SK-N-SH (cell line): Measurements from ENCODE around the gene ZMYND8. TPM values are rescaled to one million over a fixed set of nuclear protein-coding genes. Genes with fewer than 3 reads are reported as not detected.
A peak's percentile ranks its signal among the peaks of the same experiment; 100 is the strongest.

Experiments used
- CTCF ChIA-PET: fragments of 300-600, 350-600 bp; formaldehyde crosslinking; extraction: SDS; loops from one replicate; lab custom pipeline; 2021; lab: Yijun Ruan, JAX
- POLR2A ChIA-PET: fragments of 350-600 bp; sonication (Branson Sonifier 250); formaldehyde crosslinking; extraction: SDS; loops from one replicate; lab custom pipeline; 2020; ENCODE audit warnings: antibody characterized with exemption, inconsistent platforms; lab: Yijun Ruan, JAX
- DNase-seq: peaks from one replicate; pipeline ENCODE4 v3.0.0; 2012
- H2AFZ ChIP-seq: fragments of 200-600 bp; sonication (generic); 2 replicates; pipeline ENCODE4 v1.8.1; 2016; ENCODE audit warnings: antibody characterized with exemption, mild to moderate bottlenecking, low read depth
- H3F3A ChIP-seq: fragments of 200-600 bp; sonication (generic); replicated peaks from 2 replicates; pipeline ENCODE3; 2016; ENCODE audit warnings: antibody characterized with exemption, mild to moderate bottlenecking; ENCODE audit not compliant: insufficient read depth
- H3K27ac ChIP-seq, 2 experiments: fragments of 200-500 bp in 1 of 2; fragments of 200-600 bp in 1 of 2; sonication (Bioruptor generic) in 1 of 2; sonication (generic), shearing (Covaris generic) in 1 of 2; 2 replicates each; pipeline versions ENCODE4 v1.5.1 to v1.6.1; 2014 to 2016; ENCODE audit warnings: low read depth in 2 of 2, inconsistent platforms in 1 of 2, low read length in 1 of 2, mild to moderate bottlenecking in 1 of 2, mixed read lengths in 1 of 2
- H3K27me3 ChIP-seq: fragments of 200-600 bp; sonication (generic), shearing (Covaris generic); 2 replicates; pipeline ENCODE4 v1.6.1; 2016; ENCODE audit warnings: mixed run types; ENCODE audit not compliant: insufficient read depth
- H3K36me3 ChIP-seq, 2 experiments: fragments of 200-500 bp in 1 of 2; fragments of 200-600 bp in 1 of 2; sonication (Bioruptor generic) in 1 of 2; sonication (generic) in 1 of 2; replicated peaks in 1 of 2; 2 replicates each; pipeline versions ENCODE3 to v1.5.1; 2014 to 2016; ENCODE audit warnings: low read length in 1 of 2, mild to moderate bottlenecking in 1 of 2; ENCODE audit not compliant: insufficient read depth in 2 of 2, control insufficient read depth in 1 of 2
- H3K4me1 ChIP-seq, 2 experiments: fragments of 200-500 bp in 1 of 2; fragments of 200-600 bp in 1 of 2; sonication (Bioruptor generic) in 1 of 2; sonication (generic), shearing (Covaris generic) in 1 of 2; 2 replicates each; pipeline versions ENCODE4 v1.5.1 to v1.6.1; 2014 to 2016; ENCODE audit warnings: low read depth in 1 of 2, low read length in 1 of 2, mixed run types in 1 of 2; ENCODE audit not compliant: insufficient read depth in 2 of 2, control insufficient read depth in 1 of 2
- H3K4me2 ChIP-seq: fragments of 200-600 bp; sonication (generic), shearing (Covaris generic); 2 replicates; pipeline ENCODE4 v1.6.1; 2017; ENCODE audit warnings: mixed run types
- H3K4me3 ChIP-seq, 2 experiments: fragments of 200-500 bp in 1 of 2; fragments of 200-600 bp in 1 of 2; sonication (Bioruptor generic) in 1 of 2; sonication (generic), shearing (Covaris generic) in 1 of 2; 2 replicates each; pipeline versions ENCODE4 v1.5.1 to v1.8.1; 2014 to 2016; ENCODE audit warnings: low read depth in 2 of 2, inconsistent platforms in 1 of 2, low read length in 1 of 2, mild to moderate bottlenecking in 1 of 2, mixed read lengths in 1 of 2, moderate library complexity in 1 of 2
- H3K79me2 ChIP-seq: fragments of 200-600 bp; sonication (generic); 2 replicates; pipeline ENCODE4 v1.8.1; 2017; ENCODE audit warnings: mild to moderate bottlenecking; ENCODE audit not compliant: insufficient read depth
- H3K9ac ChIP-seq: fragments of 200-600 bp; sonication (generic); 2 replicates; pipeline ENCODE4 v1.6.1; 2017; ENCODE audit warnings: mixed run types
- H3K9me2 ChIP-seq: fragments of 200-600 bp; sonication (generic); 2 replicates; pipeline ENCODE4 v1.6.1; 2017; ENCODE audit warnings: mixed run types
- H3K9me3 ChIP-seq: fragments of 200-600 bp; sonication (generic); 2 replicates; pipeline ENCODE4 v1.6.1; 2017; ENCODE audit warnings: mixed run types, mild to moderate bottlenecking, moderate library complexity
- H4K20me1 ChIP-seq: fragments of 200-600 bp; sonication (generic); 2 replicates; pipeline ENCODE4 v1.6.1; 2017; ENCODE audit warnings: mild to moderate bottlenecking, mixed run types; ENCODE audit not compliant: insufficient read depth
- CHD2 ChIP-seq: fragments of 150-350 bp; IDR thresholded peaks from 2 replicates; pipeline ENCODE4 v1.6.1; 2018; ENCODE audit warnings: low read length; ENCODE audit not compliant: partially characterized antibody
- ELF1 ChIP-seq: IDR thresholded peaks from 2 replicates; pipeline ENCODE4 v1.4.0; 2012
- EP300 ChIP-seq, 2 experiments: IDR thresholded peaks; 2 replicates each; pipeline versions ENCODE4 v1.4.0 to v1.6.1; 2012; ENCODE audit warnings: borderline replicate concordance in 1 of 2, low read depth in 1 of 2, low read length in 1 of 2
- EZH2phosphoT487 ChIP-seq: fragments of 200-600 bp; sonication (generic); IDR thresholded peaks from 2 replicates; pipeline ENCODE4 v1.6.1; 2017; ENCODE audit warnings: low read depth, mixed run types, mild to moderate bottlenecking, antibody characterized with exemption, moderate library complexity, borderline replicate concordance
- FOSL2 ChIP-seq: IDR thresholded peaks from 2 replicates; pipeline ENCODE4 v1.4.0; 2012; ENCODE audit warnings: low read depth, mild to moderate bottlenecking, moderate library complexity, borderline replicate concordance
- FOXJ3 ChIP-seq: sonication (generic); formaldehyde crosslinking; IDR thresholded peaks from 2 replicates; pipeline ENCODE4 v1.5.1; 2020; ENCODE audit warnings: mild to moderate bottlenecking, missing genetic modification reagents
- FOXM1 ChIP-seq: IDR thresholded peaks from 2 replicates; pipeline ENCODE4 v1.4.0; 2012; ENCODE audit warnings: low read depth, mild to moderate bottlenecking
- GATA2 ChIP-seq: sonication (generic); formaldehyde crosslinking; IDR thresholded peaks from 2 replicates; pipeline ENCODE4 v1.5.0; 2020; ENCODE audit warnings: mild to moderate bottlenecking, missing genetic modification reagents
- JUND ChIP-seq: IDR thresholded peaks from 2 replicates; pipeline ENCODE4 v1.4.0; 2012
- MEF2A ChIP-seq: IDR thresholded peaks from 2 replicates; pipeline ENCODE4 v1.4.0; 2012; ENCODE audit warnings: low read depth, borderline replicate concordance
- MXI1 ChIP-seq: IDR thresholded peaks from 2 replicates; pipeline ENCODE4 v1.6.1; 2012; ENCODE audit warnings: mild to moderate bottlenecking, low read depth, low read length, improper control_type of control experiment
- NFIC ChIP-seq: IDR thresholded peaks from 2 replicates; pipeline ENCODE4 v1.4.0; 2012; ENCODE audit warnings: borderline replicate concordance
- RAD21 ChIP-seq: IDR thresholded peaks from 2 replicates; pipeline ENCODE4 v1.6.1; 2012; ENCODE audit warnings: mild to moderate bottlenecking, low read length
- RCOR1 ChIP-seq: fragments of 150-350 bp; IDR thresholded peaks from 2 replicates; pipeline ENCODE4 v1.6.1; 2017; ENCODE audit warnings: antibody characterized with exemption, low read length
- TAF1 ChIP-seq: IDR thresholded peaks from 2 replicates; pipeline ENCODE4 v1.6.1; 2012; ENCODE audit warnings: low read depth, mild to moderate bottlenecking, low read length, moderate library complexity, borderline replicate concordance
- TCF12 ChIP-seq: IDR thresholded peaks from 2 replicates; pipeline ENCODE4 v1.4.0; 2012
- TEAD4 ChIP-seq: IDR thresholded peaks from 2 replicates; pipeline ENCODE4 v1.4.0; 2012; ENCODE audit warnings: mild to moderate bottlenecking, borderline replicate concordance; ENCODE audit not compliant: insufficient read depth
- WGBS: methylation state at CpG from one replicate; pipeline ENCODE4 v1.1.6; 2017; ENCODE audit warnings: low lambda C conversion rate; 5-methylcytosine and 5-hydroxymethylcytosine counted together
- polyA plus RNA-seq, 3 experiments: library from polyadenylated mRNA; depleted of rRNA; stranded (reverse); fragments of >200 nt; gene quantifications; 2 replicates each; pipeline ENCODE4 v1.2.3, GENCODE V29; 2012
- TF ChIP-seq, protein P1 (sequence below): fragments of 200-600 bp; sonication (generic); IDR thresholded peaks from 2 replicates; pipeline ENCODE4 v1.6.1; 2017; ENCODE audit warnings: antibody characterized with exemption, mild to moderate bottlenecking, moderate library complexity
- TF ChIP-seq, protein P2 (sequence below): fragments of 150-350 bp; IDR thresholded peaks from 2 replicates; pipeline ENCODE4 v1.6.1; 2016; ENCODE audit warnings: mild to moderate bottlenecking, low read depth, low read length
- TF ChIP-seq, protein P3 (sequence below): IDR thresholded peaks from 2 replicates; pipeline ENCODE4 v1.6.1; 2012; ENCODE audit warnings: mild to moderate bottlenecking, low read depth, low read length, moderate library complexity
- TF ChIP-seq, protein P4 (sequence below): IDR thresholded peaks from 2 replicates; pipeline ENCODE4 v1.4.0; 2012; ENCODE audit warnings: low read depth, borderline replicate concordance
- TF ChIP-seq, protein P5 (sequence below): IDR thresholded peaks from 2 replicates; pipeline ENCODE4 v1.4.0; 2012; ENCODE audit warnings: low read depth, borderline replicate concordance

The ZMYND8 gene
- polyA plus RNA-seq, 1 of the 3 experiments (the other 2 are of a cell fraction): 25.3 TPM

DNA sequence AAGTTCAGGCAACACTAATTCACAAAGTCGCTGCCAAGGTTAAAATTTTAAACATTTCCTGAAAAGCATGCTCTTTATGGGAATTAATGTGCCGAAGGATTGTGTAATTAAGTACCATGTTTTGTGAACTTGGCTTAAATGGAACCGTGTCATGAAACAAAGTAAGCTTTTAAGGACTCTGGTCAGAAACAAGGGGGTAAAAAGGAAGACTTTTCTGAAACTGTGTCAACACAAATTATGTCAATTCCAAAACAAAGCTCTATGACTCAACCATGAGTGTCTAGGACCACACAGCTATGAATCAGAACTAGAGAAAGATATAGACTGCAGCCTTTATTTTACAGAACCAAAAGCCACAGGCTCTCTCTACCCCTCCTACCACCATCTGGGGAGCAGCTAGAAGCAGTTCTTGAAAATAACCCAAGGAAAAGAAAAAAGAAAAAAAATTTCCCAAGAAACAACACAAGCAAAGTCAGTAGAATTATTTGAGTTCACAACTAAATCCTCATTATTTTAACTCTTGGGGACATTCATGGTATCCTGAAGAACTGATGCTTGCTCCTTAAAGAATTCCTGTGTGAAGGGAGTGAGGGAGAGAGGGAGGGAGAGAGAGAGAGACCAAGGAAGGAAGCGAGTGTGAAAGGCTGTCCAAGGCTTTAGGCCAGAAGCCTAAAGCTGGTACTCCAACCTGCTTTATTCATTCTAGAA lies 81.9 kb downstream of the ZMYND8 start:
- peaks cover 64% of the 10 kb centered on the region for H3F3A ChIP-seq
- no peak overlapping the region; the same call in 1 of the 2 replicates for H2AFZ ChIP-seq
- no peak overlapping the region; a peak in 1 of 4 replicates for H3K4me3 ChIP-seq
- H3K79me2 ChIP-seq: peaks cover 62% of the 10 kb centered on the region
- peak overlapping the region; percentile 74 to 97 for H3K27ac ChIP-seq
- ChIA-PET CTCF (interaction anchor here (0.6 to 16.3 kb wide), 15 partner anchors 8 to 346 kb away, joined by 3 to 546 read pairs (median 11); partner anchors contain the start of gene ZMYND8), POLR2A (interaction anchor here (0.9 kb wide), 1 partner anchor 109 kb away, joined by 3 read pairs; no protein-coding TSS in a partner anchor)
- no peaks in the 10 kb centered on the region for H3K27me3 ChIP-seq
- H3K36me3 ChIP-seq: peaks cover 6 to 45% of the 10 kb centered on the region in 2 experiments
- no peaks in the 10 kb centered on the region for H3K9me3 ChIP-seq
- DNase-seq: no peak
- peaks cover 13 to 48% of the 10 kb centered on the region in 2 experiments for H3K4me1 ChIP-seq
- peak overlapping the region; percentile 65 for H3K4me2 ChIP-seq
- no peaks in the 10 kb centered on the region for H4K20me1 ChIP-seq
- 12% methylated on average over 4 of the region's 4 CpGs for WGBS
- H3K9ac ChIP-seq: peak overlapping the region; percentile 72
- no peaks in the 10 kb centered on the region for H3K9me2 ChIP-seq
- TF ChIP-seq FOSL2 (peak; percentile 98), RAD21 (no peak), JUND (peak; percentile 92), NFIC (peak; percentile 68), CHD2 (no peak), MEF2A (peak; percentile 72), TEAD4 (no peak; the same call in 1 of the 2 replicates), MXI1 (no peak), ELF1 (no peak), EP300 (IDR thresholded peaks at IDR 0.05; ENCODE audit: borderline replicate concordance in 1 of 2, low read depth in 1 of 2, low read length in 1 of 2) (peak in 1 of 2 experiments; percentile 81; a peak in 1 of 4 replicates), GATA2 (CRISPR knock-in tag) (no peak), FOXM1 (no peak), EZH2phosphoT487 (no peak), TAF1 (no peak), RCOR1 (no peak), FOXJ3 (CRISPR knock-in tag) (no peak), TCF12 (peak; percentile 87)
- TF ChIP-seq, protein P1, sequence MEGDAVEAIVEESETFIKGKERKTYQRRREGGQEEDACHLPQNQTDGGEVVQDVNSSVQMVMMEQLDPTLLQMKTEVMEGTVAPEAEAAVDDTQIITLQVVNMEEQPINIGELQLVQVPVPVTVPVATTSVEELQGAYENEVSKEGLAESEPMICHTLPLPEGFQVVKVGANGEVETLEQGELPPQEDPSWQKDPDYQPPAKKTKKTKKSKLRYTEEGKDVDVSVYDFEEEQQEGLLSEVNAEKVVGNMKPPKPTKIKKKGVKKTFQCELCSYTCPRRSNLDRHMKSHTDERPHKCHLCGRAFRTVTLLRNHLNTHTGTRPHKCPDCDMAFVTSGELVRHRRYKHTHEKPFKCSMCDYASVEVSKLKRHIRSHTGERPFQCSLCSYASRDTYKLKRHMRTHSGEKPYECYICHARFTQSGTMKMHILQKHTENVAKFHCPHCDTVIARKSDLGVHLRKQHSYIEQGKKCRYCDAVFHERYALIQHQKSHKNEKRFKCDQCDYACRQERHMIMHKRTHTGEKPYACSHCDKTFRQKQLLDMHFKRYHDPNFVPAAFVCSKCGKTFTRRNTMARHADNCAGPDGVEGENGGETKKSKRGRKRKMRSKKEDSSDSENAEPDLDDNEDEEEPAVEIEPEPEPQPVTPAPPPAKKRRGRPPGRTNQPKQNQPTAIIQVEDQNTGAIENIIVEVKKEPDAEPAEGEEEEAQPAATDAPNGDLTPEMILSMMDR: no peak
- TF ChIP-seq, protein P2, sequence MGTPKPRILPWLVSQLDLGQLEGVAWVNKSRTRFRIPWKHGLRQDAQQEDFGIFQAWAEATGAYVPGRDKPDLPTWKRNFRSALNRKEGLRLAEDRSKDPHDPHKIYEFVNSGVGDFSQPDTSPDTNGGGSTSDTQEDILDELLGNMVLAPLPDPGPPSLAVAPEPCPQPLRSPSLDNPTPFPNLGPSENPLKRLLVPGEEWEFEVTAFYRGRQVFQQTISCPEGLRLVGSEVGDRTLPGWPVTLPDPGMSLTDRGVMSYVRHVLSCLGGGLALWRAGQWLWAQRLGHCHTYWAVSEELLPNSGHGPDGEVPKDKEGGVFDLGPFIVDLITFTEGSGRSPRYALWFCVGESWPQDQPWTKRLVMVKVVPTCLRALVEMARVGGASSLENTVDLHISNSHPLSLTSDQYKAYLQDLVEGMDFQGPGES: no peak
- TF ChIP-seq, protein P3, sequence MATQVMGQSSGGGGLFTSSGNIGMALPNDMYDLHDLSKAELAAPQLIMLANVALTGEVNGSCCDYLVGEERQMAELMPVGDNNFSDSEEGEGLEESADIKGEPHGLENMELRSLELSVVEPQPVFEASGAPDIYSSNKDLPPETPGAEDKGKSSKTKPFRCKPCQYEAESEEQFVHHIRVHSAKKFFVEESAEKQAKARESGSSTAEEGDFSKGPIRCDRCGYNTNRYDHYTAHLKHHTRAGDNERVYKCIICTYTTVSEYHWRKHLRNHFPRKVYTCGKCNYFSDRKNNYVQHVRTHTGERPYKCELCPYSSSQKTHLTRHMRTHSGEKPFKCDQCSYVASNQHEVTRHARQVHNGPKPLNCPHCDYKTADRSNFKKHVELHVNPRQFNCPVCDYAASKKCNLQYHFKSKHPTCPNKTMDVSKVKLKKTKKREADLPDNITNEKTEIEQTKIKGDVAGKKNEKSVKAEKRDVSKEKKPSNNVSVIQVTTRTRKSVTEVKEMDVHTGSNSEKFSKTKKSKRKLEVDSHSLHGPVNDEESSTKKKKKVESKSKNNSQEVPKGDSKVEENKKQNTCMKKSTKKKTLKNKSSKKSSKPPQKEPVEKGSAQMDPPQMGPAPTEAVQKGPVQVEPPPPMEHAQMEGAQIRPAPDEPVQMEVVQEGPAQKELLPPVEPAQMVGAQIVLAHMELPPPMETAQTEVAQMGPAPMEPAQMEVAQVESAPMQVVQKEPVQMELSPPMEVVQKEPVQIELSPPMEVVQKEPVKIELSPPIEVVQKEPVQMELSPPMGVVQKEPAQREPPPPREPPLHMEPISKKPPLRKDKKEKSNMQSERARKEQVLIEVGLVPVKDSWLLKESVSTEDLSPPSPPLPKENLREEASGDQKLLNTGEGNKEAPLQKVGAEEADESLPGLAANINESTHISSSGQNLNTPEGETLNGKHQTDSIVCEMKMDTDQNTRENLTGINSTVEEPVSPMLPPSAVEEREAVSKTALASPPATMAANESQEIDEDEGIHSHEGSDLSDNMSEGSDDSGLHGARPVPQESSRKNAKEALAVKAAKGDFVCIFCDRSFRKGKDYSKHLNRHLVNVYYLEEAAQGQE: no peak
- TF ChIP-seq, protein P4, sequence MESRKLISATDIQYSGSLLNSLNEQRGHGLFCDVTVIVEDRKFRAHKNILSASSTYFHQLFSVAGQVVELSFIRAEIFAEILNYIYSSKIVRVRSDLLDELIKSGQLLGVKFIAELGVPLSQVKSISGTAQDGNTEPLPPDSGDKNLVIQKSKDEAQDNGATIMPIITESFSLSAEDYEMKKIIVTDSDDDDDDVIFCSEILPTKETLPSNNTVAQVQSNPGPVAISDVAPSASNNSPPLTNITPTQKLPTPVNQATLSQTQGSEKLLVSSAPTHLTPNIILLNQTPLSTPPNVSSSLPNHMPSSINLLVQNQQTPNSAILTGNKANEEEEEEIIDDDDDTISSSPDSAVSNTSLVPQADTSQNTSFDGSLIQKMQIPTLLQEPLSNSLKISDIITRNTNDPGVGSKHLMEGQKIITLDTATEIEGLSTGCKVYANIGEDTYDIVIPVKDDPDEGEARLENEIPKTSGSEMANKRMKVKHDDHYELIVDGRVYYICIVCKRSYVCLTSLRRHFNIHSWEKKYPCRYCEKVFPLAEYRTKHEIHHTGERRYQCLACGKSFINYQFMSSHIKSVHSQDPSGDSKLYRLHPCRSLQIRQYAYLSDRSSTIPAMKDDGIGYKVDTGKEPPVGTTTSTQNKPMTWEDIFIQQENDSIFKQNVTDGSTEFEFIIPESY: peak; percentile 40; the same call in 1 of the 2 replicates
- TF ChIP-seq, protein P5, sequence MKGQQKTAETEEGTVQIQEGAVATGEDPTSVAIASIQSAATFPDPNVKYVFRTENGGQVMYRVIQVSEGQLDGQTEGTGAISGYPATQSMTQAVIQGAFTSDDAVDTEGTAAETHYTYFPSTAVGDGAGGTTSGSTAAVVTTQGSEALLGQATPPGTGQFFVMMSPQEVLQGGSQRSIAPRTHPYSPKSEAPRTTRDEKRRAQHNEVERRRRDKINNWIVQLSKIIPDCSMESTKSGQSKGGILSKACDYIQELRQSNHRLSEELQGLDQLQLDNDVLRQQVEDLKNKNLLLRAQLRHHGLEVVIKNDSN: no peak
